Panc1 (cell line): ENCODE measurements around the gene ARSG.

Experiments used
- POLR2AphosphoS5 ChIP-seq: IDR thresholded peaks from 2 replicates; pipeline ENCODE4 v1.6.1; 2012; ENCODE audit warnings: mild to moderate bottlenecking, low read depth, low read length, moderate library complexity
- TF ChIP-seq, protein P1 (sequence below): fragments of 450-650 bp; IDR thresholded peaks from 2 replicates; pipeline ENCODE4 v1.5.1; 2017; ENCODE audit warnings: mild to moderate bottlenecking

DNA sequence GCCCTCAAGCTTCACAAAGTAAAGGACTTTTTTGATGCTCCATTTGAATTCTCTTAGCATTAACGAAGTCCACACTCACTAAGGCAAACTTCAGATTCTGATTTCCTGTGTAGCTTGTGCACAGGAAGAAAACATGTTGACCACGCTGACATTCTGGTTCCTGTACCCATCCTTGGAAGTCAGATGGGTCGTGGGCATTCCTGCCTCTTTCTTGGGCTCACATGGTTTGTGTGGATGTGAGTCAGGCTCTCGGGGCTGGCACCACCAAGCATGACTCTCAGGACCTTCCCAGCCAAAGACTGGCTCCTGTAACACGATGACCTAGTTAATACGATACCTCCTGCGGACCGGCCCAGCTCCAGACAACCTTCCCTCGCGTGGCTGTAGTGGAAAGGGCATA, 32.8 kb downstream of the ARSG start:
- TF ChIP-seq, protein P1, sequence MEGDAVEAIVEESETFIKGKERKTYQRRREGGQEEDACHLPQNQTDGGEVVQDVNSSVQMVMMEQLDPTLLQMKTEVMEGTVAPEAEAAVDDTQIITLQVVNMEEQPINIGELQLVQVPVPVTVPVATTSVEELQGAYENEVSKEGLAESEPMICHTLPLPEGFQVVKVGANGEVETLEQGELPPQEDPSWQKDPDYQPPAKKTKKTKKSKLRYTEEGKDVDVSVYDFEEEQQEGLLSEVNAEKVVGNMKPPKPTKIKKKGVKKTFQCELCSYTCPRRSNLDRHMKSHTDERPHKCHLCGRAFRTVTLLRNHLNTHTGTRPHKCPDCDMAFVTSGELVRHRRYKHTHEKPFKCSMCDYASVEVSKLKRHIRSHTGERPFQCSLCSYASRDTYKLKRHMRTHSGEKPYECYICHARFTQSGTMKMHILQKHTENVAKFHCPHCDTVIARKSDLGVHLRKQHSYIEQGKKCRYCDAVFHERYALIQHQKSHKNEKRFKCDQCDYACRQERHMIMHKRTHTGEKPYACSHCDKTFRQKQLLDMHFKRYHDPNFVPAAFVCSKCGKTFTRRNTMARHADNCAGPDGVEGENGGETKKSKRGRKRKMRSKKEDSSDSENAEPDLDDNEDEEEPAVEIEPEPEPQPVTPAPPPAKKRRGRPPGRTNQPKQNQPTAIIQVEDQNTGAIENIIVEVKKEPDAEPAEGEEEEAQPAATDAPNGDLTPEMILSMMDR, result no peak
- TF ChIP-seq POLR2AphosphoS5, result no peak
